Measurements from ENCODE around the gene APOL2. TPM values are rescaled to one million over a fixed set of nuclear protein-coding genes. Genes with fewer than 3 reads are reported as not detected.

Gene APOL2
- total RNA-seq, 2 donors from 2014 or later: 64.5 to 69.5 TPM

DNA sequence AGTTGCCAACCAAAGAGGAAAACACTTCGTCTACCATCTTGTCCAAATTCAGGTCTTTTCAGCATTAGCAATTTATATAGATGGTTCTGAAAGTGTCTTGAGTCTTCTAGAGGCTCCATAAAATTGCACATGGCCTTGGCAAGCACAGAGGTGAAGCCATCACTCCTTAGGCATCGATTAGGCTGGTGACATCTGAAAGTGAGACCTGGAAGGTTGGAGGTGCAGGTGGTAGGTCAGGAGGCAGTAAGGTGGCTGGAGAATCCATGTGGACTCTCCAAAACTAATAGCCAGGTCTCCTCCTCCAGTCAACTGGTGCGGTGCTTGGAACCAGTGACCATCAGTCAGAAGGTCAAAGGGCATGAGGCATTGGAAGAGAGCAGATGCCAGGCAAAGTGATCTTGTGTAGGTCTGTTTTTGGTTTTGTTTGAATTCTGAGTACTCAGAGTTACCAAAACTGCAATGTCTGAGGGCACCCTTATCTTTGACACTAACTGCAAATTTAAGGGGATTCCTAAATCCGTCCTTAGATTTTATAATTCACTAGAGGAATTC is 6.6 kb upstream of the APOL2 start:
- Mint-ChIP-seq H3K27ac (no peak overlapping the region), H3K36me3 (ENCODE audit: insufficient read depth in 2 of 2) (peaks cover 5 to 18% of the 10 kb centered on the region in 2 donors), H3K4me1 (ENCODE audit: low read depth) (peaks cover 6% of the 10 kb centered on the region), H3K9me3 (peaks cover 4 to 9% of the 10 kb centered on the region in 2 donors), H3K4me3 (no peak overlapping the region), H3K27me3 (ENCODE audit: low read depth) (no peaks in the 10 kb centered on the region)
- DNase-seq: no peak
- no peak for ATAC-seq (replicated peaks in 1 of 2)

DNA sequence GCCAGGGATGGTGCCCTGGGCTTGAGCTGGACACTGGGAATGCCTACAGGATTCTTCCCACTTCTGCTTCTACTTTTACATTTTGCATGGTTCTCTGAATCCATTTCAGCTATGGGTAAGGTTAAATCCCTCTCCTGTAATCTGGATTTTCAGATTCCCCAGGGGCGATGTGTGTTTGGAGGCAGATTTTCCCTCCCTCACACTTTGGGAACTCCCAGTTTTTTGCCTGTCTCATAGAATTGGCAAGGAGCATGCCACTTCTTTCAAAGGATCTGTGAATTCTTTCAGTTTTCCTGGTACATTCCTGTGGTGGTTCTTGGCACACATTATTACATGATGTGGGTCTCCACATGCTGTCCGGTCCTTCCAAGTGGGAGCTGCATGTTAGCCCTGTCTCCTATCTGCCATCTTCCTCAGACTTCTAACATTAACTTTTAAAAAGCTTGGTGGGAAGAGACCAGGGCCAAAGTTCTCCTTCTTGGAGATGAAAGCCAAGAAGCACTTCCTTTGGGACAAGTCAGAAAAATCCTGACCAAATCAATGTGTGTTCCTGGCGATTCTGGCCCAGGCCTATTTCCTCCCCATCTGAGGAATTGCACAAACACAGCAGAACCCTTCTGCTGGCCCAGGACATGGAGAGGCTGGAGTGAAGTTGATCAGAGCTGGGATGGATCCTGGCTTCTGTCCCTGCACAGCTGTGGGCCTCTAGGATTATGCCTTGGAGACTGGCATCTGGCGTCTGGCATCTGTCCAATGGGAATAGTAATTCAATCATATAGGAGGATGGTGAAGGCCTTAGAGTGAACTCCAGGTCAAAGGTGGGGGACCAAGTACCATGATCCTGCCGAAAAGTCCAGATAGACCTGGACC is 5.4 kb upstream of the APOL2 start:
- no peak overlapping the region for H3K27ac Mint-ChIP-seq
- ATAC-seq (replicated peaks in 1 of 2): no peak
- H3K27me3 Mint-ChIP-seq (ENCODE audit: low read depth): no peaks in the 10 kb centered on the region
- no peak for DNase-seq
- no peak overlapping the region for H3K4me3 Mint-ChIP-seq
- H3K9me3 Mint-ChIP-seq: peaks cover 4 to 9% of the 10 kb centered on the region in 2 donors
- H3K4me1 Mint-ChIP-seq (ENCODE audit: low read depth): peaks cover 5% of the 10 kb centered on the region
- H3K36me3 Mint-ChIP-seq (ENCODE audit: insufficient read depth in 2 of 2): peaks cover 5 to 16% of the 10 kb centered on the region in 2 donors

DNA sequence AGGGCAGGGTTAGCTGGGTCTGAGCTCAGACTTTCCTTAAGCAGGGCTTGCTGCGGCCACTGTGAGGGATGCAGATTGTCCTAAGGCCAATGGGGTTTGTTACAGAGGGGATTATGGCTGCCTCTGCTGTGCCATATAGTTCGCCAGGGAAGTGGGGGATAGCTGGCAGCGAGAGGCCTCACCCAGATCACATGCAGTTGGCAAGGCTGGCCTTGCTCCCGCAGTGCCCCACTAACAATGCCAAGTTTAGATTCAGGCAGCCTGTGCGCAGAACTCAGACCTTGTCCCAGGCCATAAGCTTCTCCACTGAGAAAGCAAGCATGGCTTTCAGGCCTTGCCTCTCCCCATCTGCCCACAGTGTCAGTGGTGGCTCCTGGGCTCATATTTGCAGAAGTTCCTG is 4.7 kb upstream of the APOL2 start:
- H3K36me3 Mint-ChIP-seq (ENCODE audit: insufficient read depth in 2 of 2): peaks cover 8 to 18% of the 10 kb centered on the region in 2 donors
- no peak overlapping the region for H3K4me3 Mint-ChIP-seq
- peaks cover 8% of the 10 kb centered on the region for H3K4me1 Mint-ChIP-seq (ENCODE audit: low read depth)
- no peaks in the 10 kb centered on the region for H3K27me3 Mint-ChIP-seq (ENCODE audit: low read depth)
- DNase-seq (no peak), ATAC-seq (replicated peaks in 1 of 2) (no peak)
- H3K27ac Mint-ChIP-seq: no peak overlapping the region
- H3K9me3 Mint-ChIP-seq: peaks cover 4 to 8% of the 10 kb centered on the region in 2 donors

DNA sequence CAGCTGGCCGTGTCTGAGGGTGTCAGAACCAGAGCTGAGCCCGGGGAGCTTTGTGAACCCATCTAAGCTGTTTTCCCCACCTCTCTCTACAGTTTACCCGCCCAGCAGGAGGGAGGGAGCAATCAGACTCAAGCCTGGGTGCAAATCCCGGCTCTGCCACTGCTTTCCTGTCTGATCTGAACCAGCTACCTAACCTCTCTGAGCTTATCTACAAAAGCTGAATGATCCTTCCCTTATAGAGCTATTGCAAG is 252 bp downstream of the APOL2 start:
- no peak for ATAC-seq (replicated peaks in 1 of 2)
- Mint-ChIP-seq H3K27me3 (ENCODE audit: low read depth) (no peaks in the 10 kb centered on the region), H3K4me1 (ENCODE audit: low read depth) (peaks cover 50% of the 10 kb centered on the region)

DNA sequence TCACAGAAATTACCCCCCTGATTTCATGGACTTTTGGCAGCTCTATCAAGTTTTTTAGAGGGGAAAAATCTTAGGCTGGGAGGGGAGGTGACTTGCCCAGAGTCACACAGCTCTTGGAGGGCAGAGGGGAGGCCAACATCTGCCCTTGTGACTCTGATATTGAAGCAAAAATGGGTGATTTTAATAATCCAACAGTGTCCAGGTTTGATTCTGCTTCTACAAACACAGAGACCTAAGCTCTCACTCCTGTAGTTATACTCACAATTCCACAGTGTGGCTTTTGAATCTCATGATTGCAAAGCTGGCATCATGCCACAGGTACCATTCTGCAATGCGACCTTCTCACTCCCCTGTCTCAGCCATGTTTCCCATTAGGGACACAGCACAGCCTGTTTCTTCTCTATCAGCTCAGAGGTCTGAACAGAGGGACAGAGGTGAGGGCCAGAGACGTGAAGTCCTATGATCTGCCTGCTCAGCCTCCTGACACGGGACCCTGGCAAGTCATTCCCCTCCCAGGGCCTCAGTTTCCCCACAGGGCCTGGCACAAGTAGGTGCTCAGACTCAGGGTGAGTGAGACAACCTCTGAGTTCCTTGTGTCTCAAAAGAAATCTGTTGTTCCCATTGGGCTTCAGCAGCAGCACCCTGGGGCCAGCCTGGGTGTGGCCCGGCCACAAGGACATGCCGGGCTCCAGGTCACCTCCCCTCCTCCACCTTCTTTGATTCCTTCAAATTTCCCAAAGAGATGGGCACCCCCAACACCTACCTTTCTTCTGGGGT is 766 bp downstream of the APOL2 start:
- H3K27me3 Mint-ChIP-seq (ENCODE audit: low read depth): no peaks in the 10 kb centered on the region
- peak in 1 of 2 donors; percentile 15 for DNase-seq

More for the DNA sequence above, 252 bp downstream of the APOL2 start:
- Mint-ChIP-seq H3K27ac (peak overlapping the region; percentile 96), H3K4me3 (peak overlapping the region; percentile 96 to 98), H3K36me3 (ENCODE audit: insufficient read depth in 2 of 2) (peaks cover 23 to 34% of the 10 kb centered on the region in 2 donors), H3K9me3 (peaks cover 2 to 7% of the 10 kb centered on the region in 2 donors)
- no peak for DNase-seq

DNA sequence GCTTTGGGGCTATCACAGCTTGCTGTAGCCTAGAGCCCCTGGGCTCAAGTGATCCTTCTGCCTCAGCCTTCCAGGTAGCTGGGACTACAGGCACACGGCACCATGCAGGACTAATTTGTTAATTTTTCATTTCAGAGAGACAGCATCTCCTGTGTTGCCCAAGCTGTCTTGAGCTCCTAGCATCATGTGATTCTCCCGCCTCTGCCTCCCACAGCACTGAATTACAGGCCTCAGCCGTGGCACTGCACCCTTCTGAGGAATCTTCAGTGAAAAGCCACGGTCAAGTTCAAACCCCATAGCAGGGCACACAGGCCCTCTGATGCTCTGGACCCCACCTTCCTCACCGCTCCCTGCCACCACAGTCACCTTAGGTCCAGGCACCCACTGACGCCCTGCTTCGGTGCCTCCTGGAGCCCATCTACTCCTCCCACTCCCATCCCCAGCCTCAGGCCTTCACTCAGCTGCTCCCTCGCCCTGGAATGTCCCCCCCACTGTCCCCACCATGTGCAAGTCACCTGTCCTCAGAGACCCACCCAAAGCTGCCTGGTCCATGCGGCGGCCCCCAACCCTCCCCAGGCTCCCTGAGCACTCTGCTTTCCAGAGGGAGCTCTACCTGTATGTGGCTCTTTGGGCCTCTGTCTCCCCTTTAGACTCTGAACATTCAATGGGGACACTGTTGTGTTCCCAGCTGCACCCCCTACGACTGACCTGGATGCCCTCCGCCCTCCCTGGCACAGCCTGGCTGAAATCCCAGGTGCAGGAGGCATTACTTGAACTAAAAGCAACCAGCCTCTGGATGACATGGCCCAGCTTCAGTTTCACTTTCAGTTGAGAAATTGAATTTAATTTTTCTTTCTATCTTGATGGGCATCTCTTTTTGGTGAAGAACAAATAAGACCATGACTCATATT is 1.6 kb downstream of the APOL2 start:
- ATAC-seq (replicated peaks in 1 of 2) (peak; percentile 16 to 18), DNase-seq (peak; percentile 23)
- H3K36me3 Mint-ChIP-seq (ENCODE audit: insufficient read depth in 2 of 2): peaks cover 23 to 37% of the 10 kb centered on the region in 2 donors
- peak overlapping the region; percentile 96 to 98 for H3K4me3 Mint-ChIP-seq
- H3K9me3 Mint-ChIP-seq: peaks cover under 1 to 5% of the 10 kb centered on the region in 2 donors
- peaks cover 53% of the 10 kb centered on the region for H3K4me1 Mint-ChIP-seq (ENCODE audit: low read depth)
- no peaks in the 10 kb centered on the region for H3K27me3 Mint-ChIP-seq (ENCODE audit: low read depth)
- peak overlapping the region; percentile 96 for H3K27ac Mint-ChIP-seq

More for the DNA sequence above, 766 bp downstream of the APOL2 start:
- Mint-ChIP-seq H3K9me3 (peaks cover 2 to 7% of the 10 kb centered on the region in 2 donors), H3K27ac (peak overlapping the region; percentile 96), H3K4me1 (ENCODE audit: low read depth) (peaks cover 53% of the 10 kb centered on the region), H3K4me3 (peak overlapping the region; percentile 96 to 98), H3K36me3 (ENCODE audit: insufficient read depth in 2 of 2) (peaks cover 23 to 39% of the 10 kb centered on the region in 2 donors)
- ATAC-seq (replicated peaks in 1 of 2): peak; percentile 4

DNA sequence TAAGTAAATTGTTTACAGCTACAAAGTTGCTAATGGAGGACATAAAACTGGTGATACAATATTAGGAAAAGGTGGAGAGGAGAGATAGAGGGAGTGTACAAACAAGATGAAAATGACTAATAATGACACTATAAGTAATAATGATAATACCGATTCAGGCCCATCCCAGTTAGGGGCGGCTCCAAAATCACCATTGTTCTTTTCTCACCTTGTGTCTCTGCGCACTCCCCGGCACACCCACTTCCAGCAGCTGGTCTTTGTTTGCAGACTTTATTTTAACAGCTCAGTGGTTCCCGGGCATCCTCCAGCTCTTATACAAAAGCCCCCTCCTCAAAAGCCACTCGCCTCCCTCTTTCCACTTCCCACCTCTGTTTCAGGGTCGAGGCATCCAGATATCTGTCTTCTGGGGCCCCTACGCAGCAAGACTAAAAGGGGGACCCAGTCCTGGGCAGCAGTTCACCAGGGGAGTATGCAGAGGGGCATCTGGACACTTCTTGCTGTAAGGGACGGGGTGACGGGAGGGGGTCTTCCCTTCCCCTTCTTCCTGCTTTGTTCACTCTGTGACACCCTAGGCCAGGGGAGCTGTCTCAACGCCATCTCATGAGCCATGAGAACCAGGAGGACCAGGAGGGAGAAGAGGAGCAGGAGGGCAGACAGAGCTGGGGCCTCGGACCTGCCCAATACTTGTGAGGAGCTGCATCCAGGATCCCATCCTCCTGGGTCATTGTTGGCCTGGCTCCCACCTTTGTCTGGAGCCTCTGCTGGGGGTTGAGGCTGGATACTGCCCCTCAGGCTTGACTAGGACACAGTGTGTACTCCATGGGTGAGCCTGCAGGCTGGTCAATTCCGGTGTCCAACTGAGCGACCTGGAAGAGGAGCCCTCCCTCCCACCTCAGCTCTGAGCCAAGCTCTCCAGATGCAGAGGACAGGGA is 2.7 kb downstream of the APOL2 start:
- no peak for ATAC-seq (replicated peaks in 1 of 2)
- Mint-ChIP-seq H3K4me1 (ENCODE audit: low read depth) (peaks cover 60% of the 10 kb centered on the region), H3K27me3 (ENCODE audit: low read depth) (no peaks in the 10 kb centered on the region), H3K4me3 (peak overlapping the region; percentile 96 to 98), H3K9me3 (peaks cover 0 to 3% of the 10 kb centered on the region in 2 donors), H3K36me3 (ENCODE audit: insufficient read depth in 2 of 2) (peaks cover 24 to 36% of the 10 kb centered on the region in 2 donors), H3K27ac (peak overlapping the region; percentile 58)
- no peak for DNase-seq

DNA sequence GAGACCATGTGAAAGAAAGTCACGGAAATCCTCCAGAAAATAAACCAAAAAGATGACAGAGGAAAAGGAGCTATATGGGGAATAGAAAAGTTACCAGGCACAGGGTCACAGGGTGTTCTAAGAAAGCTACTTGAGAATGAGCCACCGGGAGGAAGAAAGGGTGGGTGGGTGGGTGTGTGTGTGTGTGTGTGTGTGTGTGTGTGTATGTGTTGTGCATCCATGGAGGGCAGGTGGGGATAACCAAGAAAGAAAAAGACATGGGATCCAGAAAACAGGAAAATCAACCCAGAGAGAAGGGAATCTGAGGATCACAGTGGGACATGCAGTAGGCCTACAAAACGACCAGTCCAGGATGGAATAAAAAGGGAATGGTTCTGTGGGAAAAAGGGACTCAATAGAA is 3.7 kb downstream of the APOL2 start:
- Mint-ChIP-seq H3K9me3 (peaks cover 0 to 3% of the 10 kb centered on the region in 2 donors), H3K4me3 (peak overlapping the region; percentile 96 to 98), H3K27ac (peak overlapping the region; percentile 58), H3K4me1 (ENCODE audit: low read depth) (peaks cover 60% of the 10 kb centered on the region), H3K36me3 (ENCODE audit: insufficient read depth in 2 of 2) (peaks cover 26 to 37% of the 10 kb centered on the region in 2 donors), H3K27me3 (ENCODE audit: low read depth) (no peaks in the 10 kb centered on the region)
- DNase-seq (no peak), ATAC-seq (replicated peaks in 1 of 2) (no peak)

DNA sequence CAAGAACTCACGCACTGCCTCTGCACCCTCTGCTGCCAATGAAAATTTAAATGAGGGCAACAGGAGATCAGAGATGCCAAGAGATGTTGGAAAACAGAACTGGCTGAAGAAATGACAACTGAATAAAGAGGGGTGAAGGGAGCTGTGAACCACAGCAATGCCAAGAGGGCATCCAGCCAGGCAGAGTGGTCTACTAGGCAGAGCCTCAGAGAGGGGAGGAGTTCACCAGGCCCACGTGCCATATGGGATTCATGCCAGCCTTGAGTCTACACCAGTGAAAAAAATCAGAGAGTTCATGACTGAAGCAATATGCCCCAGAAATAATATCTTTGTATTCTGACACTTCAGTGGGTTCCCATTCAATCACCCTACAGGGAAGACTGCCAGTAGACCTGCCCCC is 4.4 kb downstream of the APOL2 start:
- ATAC-seq (replicated peaks in 1 of 2) (no peak), DNase-seq (no peak)
- Mint-ChIP-seq H3K4me1 (ENCODE audit: low read depth) (peaks cover 56% of the 10 kb centered on the region), H3K36me3 (ENCODE audit: insufficient read depth in 2 of 2) (peaks cover 26 to 39% of the 10 kb centered on the region in 2 donors), H3K4me3 (peak overlapping the region in 1 of 2 donors; percentile 96), H3K9me3 (peaks cover 0 to 3% of the 10 kb centered on the region in 2 donors), H3K27ac (peak overlapping the region; percentile 62), H3K27me3 (ENCODE audit: low read depth) (no peaks in the 10 kb centered on the region)

DNA sequence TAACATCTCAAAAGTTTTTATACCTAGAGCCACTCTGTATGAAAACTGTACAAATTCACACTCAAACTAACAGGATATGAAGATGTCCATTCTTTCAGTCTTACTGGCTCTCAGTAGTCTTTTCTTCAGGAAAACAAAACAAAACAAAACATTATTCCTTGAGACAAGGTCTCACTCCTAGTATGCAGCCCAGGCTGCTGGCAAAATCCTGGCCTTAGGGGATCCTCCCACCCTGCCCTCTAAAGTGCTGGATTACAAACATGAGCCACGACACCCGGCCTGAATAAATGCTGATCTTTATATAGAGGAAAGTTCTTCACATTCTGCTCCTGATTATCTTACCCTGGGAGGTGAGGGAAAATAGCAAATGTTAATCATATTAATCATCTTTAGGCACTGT is 5.1 kb downstream of the APOL2 start:
- no peak for ATAC-seq (replicated peaks in 1 of 2)
- H3K4me1 Mint-ChIP-seq (ENCODE audit: low read depth): peaks cover 52% of the 10 kb centered on the region
- peak overlapping the region in 1 of 2 donors; percentile 4 for H3K4me3 Mint-ChIP-seq
- peaks cover 0 to 3% of the 10 kb centered on the region in 2 donors for H3K9me3 Mint-ChIP-seq
- DNase-seq: no peak
- H3K27me3 Mint-ChIP-seq (ENCODE audit: low read depth): no peaks in the 10 kb centered on the region
- peak overlapping the region; percentile 62 for H3K27ac Mint-ChIP-seq
- H3K36me3 Mint-ChIP-seq (ENCODE audit: insufficient read depth in 2 of 2): peaks cover 26 to 39% of the 10 kb centered on the region in 2 donors

DNA sequence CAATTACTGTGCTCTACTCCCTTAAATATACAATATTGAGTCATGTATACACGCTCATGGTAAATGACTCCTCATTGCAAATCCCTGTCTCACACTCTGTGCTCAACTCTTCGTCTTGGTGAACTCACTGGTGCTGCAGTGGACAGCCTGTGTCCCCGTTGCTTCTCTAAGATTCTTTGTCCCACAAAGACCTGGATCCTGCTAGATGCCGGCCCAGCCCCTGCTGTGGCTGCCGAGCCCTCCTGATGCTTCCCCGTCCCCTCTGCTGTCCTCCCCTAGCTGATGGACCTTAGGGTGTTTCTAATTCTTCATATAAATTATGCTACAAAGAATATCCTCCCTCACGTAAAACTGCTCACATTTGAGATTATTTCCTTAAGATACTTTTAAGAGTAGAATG is 5.5 kb downstream of the APOL2 start:
- no peak for ATAC-seq (replicated peaks in 1 of 2)
- H3K27me3 Mint-ChIP-seq (ENCODE audit: low read depth): no peaks in the 10 kb centered on the region
- peaks cover 52% of the 10 kb centered on the region for H3K4me1 Mint-ChIP-seq (ENCODE audit: low read depth)

More for the DNA sequence above, 5.5 kb downstream of the APOL2 start:
- peaks cover 24 to 36% of the 10 kb centered on the region in 2 donors for H3K36me3 Mint-ChIP-seq (ENCODE audit: insufficient read depth in 2 of 2)
- no peak for DNase-seq
- peaks cover 0 to 3% of the 10 kb centered on the region in 2 donors for H3K9me3 Mint-ChIP-seq
- peak overlapping the region; percentile 62 for H3K27ac Mint-ChIP-seq
- H3K4me3 Mint-ChIP-seq: no peak overlapping the region

All from activated T-cell treated with anti-CD3 and anti-CD28 coated beads, Interleukin-2, amount 50 U/mL, for 72 hours (primary cell).